CD4-positive, alpha-beta T cell treated with Interleukin-6 for 4 hours (primary cell): Measurements from ENCODE around the gene DEAF1.
"Not testable (repeated sequence)": the region's sequence is repeated elsewhere in the genome, so short reads cannot be mapped to it uniquely, and the experiment has no call there.

ENCODE experiments used
- DNase-seq: peaks from one replicate; pipeline ENCODE4 v3.0.0-alpha.2; 2020; ENCODE audit warnings: mixed read lengths

The DEAF1 gene

DNA sequence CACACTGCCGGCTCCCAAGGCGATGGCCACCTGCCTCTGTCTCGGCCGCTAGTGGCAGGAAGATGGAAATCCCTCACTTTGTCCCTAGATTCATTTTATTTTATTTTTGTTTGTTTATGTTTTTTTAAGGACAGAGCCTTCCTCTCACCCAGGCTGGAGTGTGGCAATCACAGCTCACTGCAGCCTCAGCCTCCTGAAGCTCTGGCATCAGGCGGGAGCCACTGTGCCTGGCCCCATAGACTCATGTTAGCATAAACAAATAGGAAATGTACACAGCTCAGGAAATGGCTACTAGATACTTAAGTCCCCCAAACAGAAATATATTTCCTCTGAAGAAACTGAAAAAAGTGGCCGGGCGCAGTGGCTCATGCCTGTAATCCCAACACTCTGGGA lies 4.1 kb upstream of the DEAF1 start:
- no peak for DNase-seq

DNA sequence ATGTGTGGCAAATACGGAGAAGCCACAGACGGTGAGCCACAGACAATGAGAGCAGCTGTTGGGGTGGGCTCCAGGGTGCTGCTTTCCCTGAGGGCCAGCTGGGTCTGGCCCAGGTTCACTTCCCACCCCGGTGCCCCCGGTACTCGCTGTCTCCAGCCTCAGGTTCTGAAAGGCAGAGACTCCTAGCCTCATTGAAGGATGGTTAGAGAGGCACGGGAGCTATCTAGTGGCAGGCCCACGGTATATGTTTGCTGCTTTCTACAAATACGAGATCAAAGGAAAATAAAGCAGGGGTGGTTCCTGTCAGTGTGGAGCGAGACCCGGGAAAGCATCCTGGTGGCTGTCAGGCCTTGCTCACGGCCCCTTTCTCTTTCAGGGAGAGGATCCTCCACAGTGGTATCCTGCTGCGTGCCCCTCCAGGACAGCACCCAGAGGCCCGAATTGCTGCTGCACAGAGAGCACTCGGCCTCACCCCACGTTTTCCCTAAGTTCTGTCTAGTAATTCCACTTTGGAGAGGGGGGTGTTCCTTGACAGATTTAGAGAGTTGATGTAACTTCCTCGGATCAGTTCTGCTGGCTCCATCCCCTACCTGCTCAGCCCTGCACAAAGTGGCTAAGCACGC lies 3.6 kb upstream of the DEAF1 start:
- no peak for DNase-seq

DNA sequence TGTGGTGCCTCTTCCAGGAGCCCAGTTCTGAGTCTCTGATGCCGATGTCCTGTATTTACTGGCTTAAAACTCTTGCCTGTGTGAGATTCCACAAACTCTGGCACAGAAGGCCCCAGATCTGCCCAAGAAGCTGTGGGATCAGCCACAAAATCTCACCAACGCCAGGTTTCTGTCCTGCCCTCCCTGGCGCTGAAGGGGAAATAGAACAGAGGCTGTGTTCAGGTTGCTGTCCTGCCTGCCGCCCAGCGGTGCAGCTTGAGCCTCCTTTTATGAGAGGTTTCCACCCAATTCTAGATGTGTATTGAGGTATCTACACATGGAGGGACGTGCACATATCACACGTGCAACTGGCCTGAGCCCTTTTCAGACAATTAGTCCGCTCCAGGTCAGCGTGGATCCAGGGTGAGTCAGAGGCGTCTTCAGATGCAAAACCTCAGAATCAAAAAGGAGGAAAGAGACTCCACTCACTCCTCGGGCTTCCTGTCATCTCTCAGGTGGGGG lies 2.8 kb upstream of the DEAF1 start:
- no peak for DNase-seq

DNA sequence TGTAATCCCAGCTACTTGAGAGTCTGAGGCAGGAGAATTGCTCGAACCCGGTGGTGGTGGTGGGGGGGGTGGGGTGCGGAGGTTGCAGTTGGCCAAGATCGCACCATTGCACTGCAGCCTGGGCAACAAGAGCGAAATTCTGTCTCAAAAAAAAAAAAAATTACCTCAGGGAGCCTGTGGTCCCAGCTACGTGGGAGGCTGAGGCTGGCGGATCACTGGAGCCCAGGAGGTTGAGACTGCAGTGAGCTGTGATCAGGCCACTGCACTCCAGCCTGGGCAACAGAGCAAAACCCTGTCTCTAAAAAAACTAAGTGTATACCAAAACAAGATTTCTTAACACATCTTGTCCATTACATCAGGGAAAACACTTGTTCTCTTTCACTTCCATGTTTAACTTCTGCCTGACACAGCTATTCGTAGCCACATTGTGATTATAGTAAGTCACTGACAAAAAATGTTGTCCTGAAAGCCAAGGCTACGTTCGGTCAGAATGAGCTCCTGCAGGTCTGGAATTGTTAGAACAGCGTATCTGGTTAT lies 2.0 kb upstream of the DEAF1 start:
- no peak for DNase-seq

DNA sequence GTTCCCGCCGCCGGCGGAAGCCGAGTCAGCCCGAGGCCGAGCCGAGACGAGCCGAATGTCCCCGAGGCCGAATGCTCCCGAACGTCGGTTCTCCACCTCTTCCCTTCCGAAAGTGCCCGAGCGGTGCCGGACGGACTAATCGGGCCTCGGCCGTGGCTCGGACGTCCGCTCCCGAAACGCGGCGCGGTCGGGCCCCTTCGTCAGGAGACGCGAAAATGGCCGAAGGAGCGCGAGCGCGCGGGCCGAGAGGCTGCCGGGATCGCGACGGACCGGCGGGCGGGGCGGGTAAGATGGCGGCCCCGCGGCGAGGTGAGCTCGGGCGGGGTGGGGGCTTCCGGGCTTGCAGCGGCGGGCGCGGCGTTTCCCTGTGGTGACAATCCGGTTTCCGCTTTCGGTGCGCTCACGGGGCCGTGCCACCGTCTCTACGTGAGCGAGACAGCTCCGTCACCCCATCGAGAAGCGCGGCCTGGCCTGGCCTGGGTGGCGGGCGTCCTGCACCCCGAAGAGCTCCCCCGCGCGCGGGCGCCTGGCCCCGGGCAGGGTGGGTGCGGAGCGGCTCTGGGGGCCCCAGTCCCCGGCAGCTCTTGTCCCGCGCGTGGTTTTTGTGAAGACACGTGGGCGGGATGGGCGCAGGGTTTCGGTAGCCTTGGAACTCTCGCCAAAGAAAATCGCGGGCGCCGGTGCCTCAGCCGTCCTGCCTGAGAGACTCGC lies 671 bp upstream of the DEAF1 start, which contains the start of gene TMEM80:
Gene TMEM80 (plus strand): TSS at position 279 of the 711 bp plus-strand sequence. CDS start 12 bp downstream, at position 291.
- peak; percentile 98 for DNase-seq

DNA sequence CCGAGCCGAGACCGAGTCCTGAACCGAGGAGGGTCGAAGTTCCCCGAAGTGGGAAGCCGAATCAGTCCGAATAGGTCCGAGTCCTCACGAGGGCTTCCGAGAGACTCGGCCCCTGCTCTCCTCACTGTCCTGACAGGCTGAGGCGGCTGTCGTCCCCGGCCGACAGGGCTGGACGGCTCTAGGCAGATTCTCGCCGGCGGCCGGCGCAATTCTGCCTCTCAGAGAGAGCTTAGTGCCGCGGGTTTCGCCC lies 191 bp upstream of the DEAF1 start:
- no peak for DNase-seq

DNA sequence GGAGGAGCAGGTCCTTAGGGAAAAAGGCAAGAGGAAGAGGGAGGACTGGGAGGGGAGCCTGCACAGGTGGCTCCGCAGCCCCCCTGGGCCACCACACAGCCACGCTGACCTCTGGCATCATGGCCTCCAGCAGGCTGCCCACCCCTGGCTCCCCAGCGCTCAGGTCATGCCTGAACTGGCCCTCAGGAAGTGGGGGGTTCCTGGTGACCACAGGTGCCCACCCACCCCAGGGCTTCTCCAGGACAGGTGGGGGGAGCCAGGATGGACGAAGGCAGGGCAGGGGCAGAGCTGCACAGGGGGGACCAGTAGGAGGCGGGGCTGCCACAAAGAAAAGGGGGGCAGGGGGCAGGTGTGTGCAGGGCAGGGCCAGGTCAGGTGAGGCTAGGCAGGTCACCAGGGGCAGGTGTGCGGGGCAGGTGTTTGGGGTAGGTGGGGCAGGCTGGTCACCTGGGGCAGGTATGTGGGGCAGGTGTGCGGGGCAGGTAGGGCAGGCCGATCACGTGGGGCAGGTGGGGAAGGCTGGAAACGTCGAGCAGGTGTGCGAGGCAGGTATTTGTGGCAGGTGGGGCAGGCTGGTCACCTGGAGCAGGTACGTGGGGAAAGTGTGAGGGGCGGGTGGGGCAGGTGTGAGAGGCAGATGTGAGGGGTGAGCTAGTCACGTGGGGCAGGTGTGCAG lies 997 bp downstream of the DEAF1 start:
- DNase-seq = peak; percentile 16

DNA sequence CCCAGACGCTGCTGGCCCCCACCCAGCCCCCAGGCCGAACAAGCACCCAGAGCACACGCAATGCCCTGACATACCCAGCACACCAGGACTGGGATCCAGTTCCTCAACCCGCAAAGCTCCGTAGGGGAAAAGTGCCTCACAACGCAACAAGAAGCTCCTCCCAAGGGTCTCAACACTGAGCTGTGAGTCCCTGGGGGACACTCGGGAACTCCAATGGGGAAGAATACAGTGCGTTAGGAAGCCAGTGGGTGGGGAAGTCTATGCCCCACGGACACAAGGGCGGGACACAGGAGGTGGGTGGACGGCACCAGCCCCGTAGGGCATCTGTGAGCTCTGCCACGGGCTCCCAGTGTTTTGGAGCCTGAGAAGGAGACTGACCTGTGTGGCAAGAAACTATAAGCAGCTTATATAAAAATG lies 1.6 kb downstream of the DEAF1 start:
- DNase-seq = no peak

DNA sequence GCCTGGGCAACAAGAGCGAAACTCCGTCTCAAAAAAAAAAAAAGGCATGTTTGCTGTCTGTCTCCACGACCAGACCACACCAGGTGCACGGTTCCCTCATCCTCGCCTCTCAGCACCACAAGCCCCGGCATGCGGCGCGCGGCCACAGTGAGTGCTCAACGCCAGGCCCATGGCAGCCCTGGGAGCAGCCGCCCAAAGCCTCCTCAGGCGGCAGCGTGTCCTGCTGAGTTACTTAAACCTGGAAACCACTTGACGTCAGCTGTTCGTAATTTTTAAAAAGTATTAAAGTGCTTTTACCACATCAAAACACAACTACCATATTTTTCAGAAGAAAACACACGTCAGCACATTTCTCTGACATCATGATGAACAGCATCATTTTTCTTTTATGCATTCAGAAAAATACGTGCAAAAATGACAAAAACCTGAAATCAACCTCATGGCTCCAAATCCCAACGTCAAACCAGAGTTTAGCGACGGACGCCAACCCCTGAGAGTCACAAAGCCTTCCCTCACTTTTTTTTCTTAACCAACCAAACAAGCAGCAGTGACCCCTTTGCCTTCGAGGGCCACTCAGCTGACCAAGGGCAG lies 2.1 kb downstream of the DEAF1 start:
- peak; percentile 29 for DNase-seq

DNA sequence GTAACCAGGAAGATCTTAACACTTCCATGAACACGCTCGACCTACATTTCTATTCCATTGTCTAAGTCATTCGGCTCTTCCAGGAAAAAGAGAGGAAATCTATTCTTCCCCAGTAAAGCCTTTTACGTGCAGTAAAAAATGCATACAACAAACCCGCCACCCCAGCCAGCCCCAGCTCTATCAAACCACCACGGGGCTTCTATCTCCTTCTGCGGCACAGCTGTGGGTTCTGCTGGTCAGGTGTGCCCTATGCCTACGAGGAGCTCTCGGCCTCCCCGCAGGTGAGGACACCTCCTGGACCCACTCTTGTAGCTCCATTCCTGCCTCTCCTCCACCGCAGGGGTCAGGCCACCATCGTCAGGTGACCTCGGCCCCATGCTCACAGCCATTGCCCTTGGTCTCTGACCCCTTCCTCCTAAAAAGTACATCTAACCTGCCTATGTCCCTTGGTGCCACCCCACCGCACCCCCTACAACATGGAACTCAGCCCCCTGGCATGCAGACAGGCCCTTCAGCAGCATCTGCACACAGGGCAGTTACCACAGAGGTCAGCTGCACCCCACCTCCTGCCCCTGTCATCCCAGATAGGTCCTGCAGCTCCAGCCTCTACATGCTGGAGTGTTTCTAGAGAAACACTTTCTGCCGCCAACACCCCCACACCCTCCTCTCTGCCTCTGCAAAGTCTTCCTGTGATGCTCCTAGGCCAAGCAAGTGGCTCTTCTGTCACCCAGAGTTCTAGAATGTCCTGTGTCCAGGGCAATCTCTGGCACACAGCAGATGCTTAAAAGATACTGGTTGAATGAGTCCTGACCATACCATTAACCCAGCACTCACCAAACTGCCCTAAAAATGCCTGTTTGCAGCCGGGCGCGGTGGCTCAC lies 3.1 kb downstream of the DEAF1 start:
- no peak for DNase-seq

DNA sequence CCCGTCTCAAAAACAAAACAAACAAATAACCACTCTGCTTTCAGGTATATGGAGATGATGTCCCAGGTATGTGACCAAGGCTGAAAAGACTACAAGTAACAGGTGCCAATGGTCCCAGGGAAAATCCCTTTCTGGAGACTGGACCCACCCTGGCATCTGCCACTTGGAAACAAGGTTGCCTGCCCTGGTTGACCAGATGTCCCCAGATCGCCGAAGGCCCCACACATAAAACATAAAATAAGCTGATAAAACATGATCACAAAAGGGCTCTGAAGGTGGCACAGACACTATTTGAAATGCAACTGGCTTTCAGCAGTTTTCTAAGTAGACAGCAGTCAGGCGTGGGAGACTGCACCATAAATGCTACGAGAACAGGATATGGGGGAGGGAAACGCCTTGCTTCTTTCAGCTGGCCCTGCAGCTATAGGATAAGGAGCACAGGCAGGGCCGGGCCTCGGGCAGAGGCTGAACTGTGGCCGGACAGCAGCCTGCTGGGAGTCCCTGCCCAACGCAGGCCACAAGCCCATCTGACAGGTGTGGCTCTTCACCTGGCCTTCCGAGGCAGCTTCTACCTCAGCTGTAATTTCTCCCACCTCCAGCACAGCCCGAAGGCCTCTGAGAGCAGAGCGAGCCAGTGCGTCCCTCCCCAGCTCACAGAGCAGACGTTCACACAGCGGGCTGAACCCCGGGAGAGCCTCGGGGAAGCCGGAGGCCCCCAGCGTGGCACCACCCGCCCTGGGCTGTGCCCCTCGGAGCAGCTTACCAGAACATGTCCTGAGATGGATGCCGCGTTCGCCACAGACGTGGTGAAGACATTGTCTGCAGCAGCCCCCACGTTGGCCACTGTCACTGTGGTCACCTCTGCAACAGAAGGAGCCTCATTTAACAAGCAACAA lies 4.0 kb downstream of the DEAF1 start:
- peak; percentile 36 for DNase-seq

DNA sequence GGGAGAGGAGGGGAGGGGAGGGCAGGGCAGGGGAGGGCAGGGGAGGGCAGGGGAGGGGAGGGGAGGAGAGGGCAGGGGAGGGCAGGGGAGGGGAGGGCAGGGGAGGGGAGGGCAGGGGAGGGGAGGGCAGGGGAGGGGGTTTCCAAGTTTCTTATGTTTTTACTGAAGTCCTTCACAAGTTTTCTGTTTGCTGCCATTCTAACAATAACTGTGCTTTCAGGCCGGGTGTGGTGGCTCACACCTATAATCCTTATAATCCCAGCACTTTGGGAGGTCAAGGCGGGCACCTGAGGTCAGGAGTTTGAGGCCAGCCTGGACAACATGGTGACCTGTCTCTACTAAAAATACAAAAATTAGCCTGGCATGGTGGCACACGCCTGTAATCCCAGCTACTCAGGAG lies 4.8 kb downstream of the DEAF1 start:
- not testable (repeated sequence) for DNase-seq

DNA sequence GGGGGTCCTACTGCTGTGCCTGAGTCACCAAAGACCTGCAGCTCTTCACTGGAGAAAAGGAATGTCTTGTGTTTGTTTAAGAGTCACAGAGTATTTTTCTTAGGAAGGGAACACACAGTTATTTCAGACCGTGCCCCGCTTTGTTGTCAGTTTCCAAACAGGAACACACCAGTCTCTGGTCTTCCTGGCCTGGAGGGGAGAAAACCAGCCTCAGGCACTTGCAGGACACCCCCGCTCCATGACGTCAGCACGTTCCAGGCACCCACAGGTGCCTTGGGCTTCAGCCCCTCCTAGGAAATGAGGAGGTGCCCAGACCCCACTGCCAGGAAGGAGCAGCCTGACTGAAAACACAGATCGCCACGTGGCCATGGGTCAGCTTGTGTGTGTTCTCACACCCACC lies 5.4 kb downstream of the DEAF1 start:
- DNase-seq = no peak

DNA sequence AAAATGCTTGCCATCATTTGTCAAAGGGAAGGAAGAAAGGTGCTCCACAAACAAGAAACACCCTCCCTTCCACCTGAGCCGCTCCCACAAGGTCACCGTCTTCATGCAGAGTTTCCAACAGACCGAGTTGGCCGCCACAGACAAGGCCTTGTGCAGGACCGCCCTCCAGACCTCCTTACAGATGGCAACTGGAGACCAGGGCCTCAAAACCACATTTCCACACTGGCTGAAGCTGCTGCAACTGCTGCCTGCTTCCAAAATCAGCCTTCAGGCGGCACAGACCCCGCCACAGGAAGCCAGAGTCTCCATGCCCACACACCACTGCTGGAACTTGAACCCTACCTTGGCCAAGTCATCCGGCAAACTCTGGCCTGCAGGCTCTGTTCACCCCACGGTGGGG lies 6.3 kb downstream of the DEAF1 start:
- DNase-seq = no peak

DNA sequence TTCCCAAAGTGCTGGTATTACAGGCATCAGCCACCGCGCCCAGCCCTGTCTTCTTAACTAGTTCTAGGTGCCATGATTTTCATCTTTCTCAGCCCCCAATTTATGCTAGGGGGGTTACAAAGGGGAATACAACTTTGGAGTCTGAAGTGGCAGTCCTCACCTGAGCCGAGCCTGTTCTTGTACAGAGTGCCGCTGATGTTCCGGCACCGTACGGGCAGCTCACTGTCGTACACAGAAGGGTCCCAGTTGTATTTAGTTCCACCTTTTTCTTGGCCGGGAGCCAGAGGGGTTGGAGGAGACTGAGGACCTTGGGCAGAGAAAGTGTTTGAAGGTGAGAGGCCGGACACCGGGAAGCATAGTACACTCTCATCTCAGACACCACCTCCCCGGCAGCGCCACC lies 7.3 kb downstream of the DEAF1 start:
- no peak for DNase-seq

DNA sequence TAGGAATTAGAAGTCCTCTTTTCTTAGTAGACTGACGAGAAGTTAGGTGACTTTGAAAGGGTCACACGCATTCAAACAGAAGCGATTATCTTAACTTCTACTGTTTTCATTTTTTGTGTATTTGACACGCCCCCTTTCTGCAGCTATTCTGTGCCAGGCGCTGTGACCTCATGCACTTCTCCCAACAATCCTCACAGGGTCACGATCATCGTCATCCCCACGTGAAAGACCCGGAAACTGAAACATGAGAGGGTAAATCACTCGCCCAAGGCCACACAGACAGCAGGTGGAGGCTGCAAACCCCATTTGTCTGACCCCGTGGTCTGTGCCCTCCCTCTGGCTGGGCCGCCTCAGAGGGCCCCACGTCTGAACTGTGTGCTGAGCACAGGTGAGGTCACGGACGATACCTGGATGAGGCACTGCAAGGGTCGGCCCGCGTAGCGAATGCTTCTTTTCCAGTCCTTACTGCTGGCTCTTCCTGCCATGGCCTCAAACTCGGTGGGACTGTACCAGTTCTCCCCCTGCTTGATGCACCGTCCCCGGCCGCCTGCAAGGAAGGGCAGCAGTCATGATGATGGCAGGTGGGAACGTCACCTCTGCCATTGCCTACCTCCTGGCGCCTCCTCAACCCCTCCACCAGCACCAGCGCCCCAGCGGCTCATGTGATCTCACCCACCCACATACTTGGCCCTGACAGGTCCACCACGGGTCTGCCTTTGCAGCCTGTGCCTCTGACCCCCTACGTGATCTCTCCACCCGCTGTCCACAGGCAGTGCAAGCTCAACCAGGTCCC lies 8.4 kb downstream of the DEAF1 start:
- no peak for DNase-seq

DNA sequence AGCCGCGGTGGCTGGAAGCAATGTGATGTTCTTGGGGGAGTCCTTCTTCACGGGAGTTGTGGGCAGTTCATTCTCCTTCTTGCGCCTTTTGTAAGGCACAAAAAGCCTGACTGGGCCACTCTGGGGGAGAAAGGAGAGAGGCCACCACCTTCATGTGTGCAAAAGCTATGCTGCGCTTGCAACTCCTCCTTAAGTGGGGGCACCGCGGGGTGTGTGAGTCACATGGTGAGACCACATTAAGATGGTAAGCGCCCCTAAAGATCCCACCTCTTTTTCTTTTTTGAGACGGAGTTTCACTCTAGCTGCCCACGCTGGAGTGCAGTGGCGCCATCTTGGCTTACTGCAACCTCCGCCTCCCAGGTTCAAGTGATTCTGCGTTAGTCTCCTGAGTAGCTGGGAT lies 14.1 kb downstream of the DEAF1 start:
- DNase-seq = no peak

DNA sequence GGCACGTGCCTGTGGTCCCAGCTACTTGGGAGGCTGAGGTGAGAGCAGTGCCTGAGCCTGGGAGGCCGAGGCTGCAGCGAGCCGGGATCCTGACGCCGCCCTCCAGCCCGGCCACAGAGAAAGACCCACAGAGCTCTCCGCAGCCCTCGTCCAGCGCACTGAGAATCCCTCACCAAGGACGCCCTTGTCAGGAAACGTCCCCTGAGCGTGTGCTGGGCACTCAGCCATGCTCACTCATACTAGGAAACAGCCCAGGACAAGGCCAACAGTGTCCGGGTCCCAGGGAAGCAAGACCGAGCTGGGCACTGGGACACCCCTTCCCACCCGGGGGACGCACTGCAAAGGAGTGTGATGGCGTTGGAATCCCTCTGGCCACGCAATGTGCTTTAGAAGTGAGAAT lies 14.5 kb downstream of the DEAF1 start:
- no peak for DNase-seq

DNA sequence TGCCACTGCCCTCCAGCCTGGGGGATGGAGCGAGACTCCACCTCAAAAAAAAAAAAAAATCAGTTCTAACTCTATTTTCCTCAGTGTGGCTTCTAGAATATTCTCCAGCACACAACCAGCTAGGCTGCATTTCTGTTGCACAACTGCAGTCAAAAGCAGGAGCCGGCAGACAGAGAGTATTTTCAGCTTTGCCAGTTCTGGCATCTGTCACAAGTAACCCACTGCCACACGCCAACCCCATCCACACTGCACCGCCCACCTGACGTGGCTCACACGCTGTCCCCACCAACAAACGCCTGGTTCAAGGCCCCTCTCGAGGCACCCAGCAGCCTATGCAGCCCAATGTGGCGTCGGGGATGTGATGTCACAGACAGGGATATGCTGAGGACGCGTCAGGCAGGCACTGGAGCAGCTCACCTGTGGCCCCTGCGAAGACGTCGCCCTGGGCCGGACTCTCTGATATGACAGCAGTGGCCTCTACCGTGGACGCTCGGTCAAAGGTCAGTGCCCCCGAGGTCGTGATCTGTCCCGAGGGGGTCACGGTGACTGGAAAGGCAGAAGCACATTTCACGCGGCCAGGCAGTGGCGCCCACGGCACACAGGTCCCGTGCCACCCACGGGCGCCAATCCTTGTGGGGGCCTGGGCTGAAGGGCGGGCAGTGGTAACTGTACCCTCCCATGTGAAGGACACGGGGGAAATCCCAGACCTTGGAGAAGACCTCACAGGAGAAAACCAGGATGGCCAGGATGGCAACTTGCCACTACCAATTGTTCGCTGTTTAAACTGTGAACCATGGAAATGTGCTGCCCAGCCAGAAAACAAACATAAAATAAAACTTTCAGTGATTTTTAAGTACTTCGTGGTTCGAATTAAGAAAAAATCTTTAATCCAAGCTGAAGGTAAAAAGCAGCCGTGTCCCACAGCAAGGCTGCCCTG lies 15.5 kb downstream of the DEAF1 start:
- no peak for DNase-seq
